Measurements from ENCODE around the gene SCN3B.

GRCh38 chr11:123683428-123684170, 29.2 kb upstream of the SCN3B start:
- TF ChIP-seq ZNF777 (tag by site-specific recombination; IDR thresholded peaks at IDR 0.05; ENCODE audit: borderline replicate concordance) = no peak
- no peak for TF ChIP-seq KLF16 (tag by site-specific recombination; IDR thresholded peaks at IDR 0.05)
- no peak for TF ChIP-seq ZBTB11 (tag by site-specific recombination; conservative IDR thresholded peaks at IDR 0.05; ENCODE audit: low read depth)
- no peak for TF ChIP-seq ZNF266 (tag by site-specific recombination; IDR thresholded peaks at IDR 0.05; ENCODE audit: low read depth)
- no peak for TF ChIP-seq ZNF121 (tag by site-specific recombination; IDR thresholded peaks at IDR 0.05)
- no peak for TF ChIP-seq ZNF280D (tag by site-specific recombination; IDR thresholded peaks at IDR 0.05)
- TF ChIP-seq ZNF133 (tag by site-specific recombination; IDR thresholded peaks at IDR 0.05) = no peak
- TF ChIP-seq CTCF (tag by site-specific recombination; IDR thresholded peaks at IDR 0.05) = no peak
- TF ChIP-seq ZNF214 (tag by site-specific recombination; IDR thresholded peaks at IDR 0.05; ENCODE audit: borderline replicate concordance) = no peak
- no peak for TF ChIP-seq ZNF571 (tag by site-specific recombination; IDR thresholded peaks at IDR 0.05)
- no peak for TF ChIP-seq ZBTB8A (tag by site-specific recombination; IDR thresholded peaks at IDR 0.05)
- TF ChIP-seq ZNF274 (IDR thresholded peaks at IDR 0.05; ENCODE audit: low read length) = no peak
- no peak for TF ChIP-seq ZNF274 (tag by site-specific recombination; IDR thresholded peaks at IDR 0.05; ENCODE audit: borderline replicate concordance)
- no peak for TF ChIP-seq ZNF473 (tag by site-specific recombination; IDR thresholded peaks at IDR 0.05)
- no peak for TF ChIP-seq ZNF670 (tag by site-specific recombination; IDR thresholded peaks at IDR 0.05; ENCODE audit: low read depth)

Measured in HEK293 (cell line).